Central memory CD4-positive, alpha-beta T cell (primary cell): Measurements from ENCODE around the gene RRP9.

Source experiments
- DNase-seq: peaks from one replicate; pipeline ENCODE4 v3.0.0; 2022

Gene RRP9

DNA sequence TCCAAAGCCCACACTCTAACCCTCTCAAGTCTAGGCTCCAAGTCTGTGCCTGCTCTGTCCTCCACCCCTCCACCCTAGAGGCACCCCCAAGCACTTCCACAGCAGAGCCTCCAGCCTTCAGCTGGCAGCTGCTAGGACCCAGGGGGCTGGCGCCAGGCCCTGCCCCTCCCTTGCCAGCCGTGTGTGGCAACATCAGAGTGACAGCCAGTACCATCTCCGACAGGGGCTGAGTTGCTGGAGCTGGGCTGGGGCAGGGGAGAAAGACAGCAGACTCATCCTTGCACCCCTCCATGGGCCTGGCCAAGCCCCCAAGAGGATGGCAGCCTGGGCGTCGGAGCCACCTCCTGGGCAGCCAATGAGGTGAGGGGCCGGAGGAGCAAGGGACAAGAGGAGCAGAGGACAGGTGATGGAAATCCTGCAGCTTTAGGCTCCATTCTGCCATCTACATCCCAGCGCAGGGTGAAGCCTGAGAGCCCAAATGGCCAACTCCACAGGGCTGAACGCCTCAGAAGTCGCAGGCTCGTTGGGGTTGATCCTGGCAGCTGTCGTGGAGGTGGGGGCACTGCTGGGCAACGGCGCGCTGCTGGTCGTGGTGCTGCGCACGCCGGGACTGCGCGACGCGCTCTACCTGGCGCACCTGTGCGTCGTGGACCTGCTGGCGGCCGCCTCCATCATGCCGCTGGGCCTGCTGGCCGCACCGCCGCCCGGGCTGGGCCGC is 13.6 kb upstream of the RRP9 start, which contains the start of gene GPR62:
GPR62 (plus strand) TSS at position 207 of the 718 bp plus-strand sequence; CDS start at position 479, 272 bp downstream.
- DNase-seq = no peak

GRCh38 chr3:51954713-51955112 is 13.0 kb upstream of the RRP9 start:
- no peak for DNase-seq

DNA sequence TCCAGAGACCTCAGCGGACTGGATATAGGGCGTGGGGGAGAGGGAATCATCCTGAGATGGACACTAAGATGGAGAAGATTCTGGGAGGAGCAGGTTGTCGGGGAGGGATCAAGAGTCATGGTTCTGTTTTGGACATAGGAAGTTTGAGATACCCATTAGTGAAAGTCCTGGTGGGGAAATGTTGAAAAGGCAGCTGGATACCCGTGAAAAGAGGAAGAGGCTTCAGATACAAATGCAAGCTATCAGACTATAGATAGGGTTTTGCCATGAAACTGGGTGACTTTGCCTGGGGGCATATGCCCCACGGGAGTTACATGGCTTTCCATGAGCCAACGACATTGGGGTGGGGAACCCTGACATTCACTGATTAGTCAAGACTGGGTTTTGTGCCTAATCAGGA is 12.4 kb upstream of the RRP9 start:
- DNase-seq = no peak

GRCh38 chr3:51953445-51953844 is 11.7 kb upstream of the RRP9 start:
- no peak for DNase-seq

GRCh38 chr3:51950899-51951298 is 9.2 kb upstream of the RRP9 start:
- DNase-seq = no peak

DNA sequence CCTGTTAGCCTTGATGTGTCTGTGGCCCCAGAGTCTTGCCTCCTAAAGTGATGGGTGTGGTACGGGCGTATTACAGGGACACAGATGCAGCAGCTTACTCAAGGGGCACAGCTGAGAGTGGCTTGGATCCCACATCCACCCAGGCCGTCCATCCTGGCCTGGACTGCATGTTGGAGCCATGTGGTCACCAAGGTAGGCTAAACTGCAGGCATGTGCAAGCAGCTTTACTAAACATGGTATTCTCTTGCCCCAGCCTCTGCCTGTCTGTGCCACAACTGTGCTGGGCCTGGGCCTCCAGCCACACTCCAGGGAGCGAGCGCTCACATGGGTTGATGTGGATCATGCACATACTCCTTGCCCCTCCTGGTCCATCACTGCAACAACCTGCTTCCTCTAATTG is 7.4 kb upstream of the RRP9 start:
- DNase-seq = no peak

- DNase-seq = no peak
These were observed 6.4 kb upstream of the RRP9 start for GRCh38 chr3:51948016-51948580.

DNA sequence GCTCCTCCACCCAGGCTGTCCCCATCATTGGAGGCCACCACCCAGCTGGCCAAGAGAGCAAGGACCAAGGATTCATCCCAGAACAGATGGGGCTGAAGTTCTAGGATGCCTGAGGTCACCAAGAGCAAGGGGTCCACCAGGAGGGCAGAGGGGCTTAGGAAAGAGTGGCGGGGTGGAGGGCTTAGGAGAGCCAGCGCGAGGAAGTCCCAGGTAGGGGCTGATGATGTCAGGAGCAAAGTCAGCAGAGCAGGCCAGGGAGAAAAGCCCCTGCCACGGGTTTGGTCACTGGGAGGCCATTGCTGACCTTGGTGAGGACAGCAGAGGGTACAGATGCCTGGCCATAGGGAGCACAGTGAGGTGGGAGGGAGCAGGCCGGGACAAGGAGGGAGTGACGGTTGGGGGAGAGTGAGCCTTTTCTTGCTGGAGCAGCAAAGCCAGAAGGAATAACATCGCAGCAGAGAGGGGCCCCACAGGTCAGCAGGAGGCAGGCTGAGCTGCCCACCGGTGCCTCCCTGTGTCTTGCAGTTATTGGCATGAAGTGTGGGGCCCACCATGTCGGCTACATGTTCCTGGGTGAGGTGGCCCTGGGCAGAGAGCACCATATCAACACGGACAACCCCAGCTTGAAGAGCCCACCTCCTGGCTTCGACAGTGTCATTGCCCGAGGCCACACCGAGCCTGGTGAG is 5.7 kb upstream of the RRP9 start:
- no peak for DNase-seq

GRCh38 chr3:51946796-51947195 is 5.1 kb upstream of the RRP9 start:
- no peak for DNase-seq

DNA sequence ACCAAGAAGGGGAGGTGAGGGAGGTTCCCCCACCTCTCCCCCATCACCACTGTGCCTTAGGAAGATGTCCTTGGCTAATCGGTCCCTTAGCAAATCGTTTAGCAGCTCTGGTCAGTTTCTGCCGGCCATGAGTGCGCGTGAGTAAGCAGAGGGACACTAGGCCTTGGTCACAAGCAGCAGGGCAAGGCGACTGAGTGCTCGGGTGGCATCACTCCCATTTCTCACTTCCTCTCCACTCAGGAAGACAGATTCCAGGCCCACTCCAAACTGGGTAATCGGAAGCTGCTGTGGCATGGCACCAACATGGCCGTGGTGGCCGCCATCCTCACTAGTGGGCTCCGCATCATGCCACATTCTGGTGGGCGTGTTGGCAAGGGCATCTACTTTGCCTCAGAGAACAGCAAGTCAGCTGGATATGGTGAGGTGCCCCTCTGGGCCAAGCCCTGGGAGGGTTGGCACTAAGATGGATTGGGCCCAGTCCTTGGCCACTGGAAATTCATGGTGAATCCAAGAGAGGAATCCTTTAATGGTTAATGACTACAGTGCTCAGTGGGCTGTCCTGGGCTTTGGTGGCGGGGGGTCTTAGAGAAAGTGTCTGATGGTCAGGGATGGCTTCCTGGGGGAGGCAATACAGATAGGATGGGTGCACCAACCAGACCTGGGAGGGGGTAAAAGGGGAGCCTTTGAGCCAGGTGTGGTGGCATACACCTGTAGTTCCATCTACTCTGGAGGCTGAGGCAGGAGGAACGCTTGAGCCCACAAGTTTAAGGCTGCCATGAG is 4.4 kb upstream of the RRP9 start:
- no peak for DNase-seq

DNA sequence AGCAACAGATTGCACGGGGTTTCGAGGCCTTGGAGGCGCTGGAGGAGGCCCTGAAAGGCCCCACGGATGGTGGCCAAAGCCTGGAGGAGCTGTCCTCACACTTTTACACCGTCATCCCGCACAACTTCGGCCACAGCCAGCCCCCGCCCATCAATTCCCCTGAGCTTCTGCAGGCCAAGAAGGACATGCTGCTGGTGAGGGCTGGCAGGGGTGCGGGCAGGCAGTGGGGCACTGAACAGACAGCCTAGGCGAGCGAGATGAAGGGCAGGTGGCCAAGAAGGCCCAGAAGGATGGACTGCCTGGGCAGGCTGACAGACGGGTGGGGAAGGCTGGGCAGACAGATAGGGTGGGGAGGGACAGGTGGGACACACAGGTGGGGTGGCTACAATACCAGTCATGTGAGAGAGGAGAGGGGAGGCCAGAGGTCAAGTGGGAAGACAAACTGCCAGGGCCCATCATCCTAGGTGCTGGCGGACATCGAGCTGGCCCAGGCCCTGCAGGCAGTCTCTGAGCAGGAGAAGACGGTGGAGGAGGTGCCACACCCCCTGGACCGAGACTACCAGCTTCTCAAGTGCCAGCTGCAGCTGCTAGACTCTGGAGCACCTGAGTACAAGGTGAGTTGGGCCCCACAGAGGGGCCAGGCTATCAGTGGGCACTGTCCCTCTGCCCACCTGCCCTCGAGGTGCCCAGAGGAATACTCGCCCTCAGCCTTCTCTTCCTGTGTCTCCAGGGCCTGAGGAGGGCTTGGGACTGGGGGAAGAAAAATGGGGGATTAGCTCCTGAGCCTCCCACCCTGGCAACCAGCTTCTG is 3.5 kb upstream of the RRP9 start:
- DNase-seq = no peak

DNA sequence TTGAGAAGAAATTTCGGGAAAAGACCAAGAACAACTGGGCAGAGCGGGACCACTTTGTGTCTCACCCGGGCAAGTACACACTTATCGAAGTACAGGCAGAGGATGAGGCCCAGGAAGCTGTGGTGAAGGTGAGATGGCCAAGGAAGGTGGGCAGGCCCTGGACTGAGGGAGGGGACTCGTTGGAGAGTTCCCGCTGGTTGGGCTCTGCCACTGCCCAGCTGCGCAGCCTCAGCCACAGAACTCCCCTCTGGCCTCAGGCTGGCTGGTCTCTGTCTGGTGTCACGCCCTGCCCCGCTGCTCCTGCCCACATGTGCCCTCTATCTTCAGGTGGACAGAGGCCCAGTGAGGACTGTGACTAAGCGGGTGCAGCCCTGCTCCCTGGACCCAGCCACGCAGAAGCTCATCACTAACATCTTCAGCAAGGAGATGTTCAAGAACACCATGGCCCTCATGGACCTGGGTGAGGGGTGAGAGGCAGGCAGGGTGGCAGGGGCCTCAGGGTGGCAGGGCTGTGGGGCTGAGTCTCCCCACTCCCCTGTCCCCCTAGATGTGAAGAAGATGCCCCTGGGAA is 2.8 kb upstream of the RRP9 start:
- DNase-seq = no peak

- DNase-seq = no peak
These were observed 2.0 kb upstream of the RRP9 start for GRCh38 chr3:51943451-51944391.

DNA sequence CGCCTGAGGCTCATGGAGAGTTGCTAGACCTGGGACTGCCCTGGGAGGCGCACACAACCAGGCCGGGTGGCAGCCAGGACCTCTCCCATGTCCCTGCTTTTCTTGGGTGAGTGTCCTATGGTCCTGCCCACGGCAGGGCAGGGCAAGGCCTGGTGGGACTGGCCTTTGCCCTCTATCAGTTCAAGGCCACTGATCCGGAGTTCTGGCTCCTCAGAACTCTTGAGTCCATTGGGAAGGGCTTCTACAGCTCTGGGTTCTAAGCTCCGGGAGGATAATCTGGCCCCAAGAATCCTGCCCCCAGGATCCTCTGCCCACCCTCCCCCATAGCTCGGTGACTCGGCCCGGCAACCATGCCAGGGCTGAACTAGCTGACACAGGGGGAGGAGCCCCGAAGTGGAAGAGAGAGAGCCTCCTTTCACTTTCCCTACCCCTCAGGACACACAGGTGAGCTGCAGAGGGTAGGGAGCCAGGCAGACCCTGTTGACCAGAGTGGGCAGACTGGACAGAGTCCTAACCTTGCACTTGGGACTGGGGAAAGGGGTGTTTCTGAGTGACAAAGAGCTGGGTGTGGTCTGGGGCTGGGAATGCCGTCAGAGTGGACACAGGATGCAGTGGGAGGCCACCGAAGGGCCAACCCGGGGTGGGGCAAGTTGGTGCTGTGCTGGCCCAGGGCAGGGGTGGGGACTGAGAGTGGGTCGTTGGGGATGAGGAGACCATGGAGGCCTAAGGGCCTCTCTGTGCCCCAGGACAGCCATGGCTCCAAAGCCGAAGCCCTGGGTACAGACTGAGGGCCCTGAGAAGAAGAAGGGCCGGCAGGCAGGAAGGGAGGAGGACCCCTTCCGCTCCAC is 1.1 kb upstream of the RRP9 start:
- DNase-seq = peak; percentile 48

- no peak for DNase-seq
These were observed 274 bp downstream of the RRP9 start for GRCh38 chr3:51941463-51941797.

DNA sequence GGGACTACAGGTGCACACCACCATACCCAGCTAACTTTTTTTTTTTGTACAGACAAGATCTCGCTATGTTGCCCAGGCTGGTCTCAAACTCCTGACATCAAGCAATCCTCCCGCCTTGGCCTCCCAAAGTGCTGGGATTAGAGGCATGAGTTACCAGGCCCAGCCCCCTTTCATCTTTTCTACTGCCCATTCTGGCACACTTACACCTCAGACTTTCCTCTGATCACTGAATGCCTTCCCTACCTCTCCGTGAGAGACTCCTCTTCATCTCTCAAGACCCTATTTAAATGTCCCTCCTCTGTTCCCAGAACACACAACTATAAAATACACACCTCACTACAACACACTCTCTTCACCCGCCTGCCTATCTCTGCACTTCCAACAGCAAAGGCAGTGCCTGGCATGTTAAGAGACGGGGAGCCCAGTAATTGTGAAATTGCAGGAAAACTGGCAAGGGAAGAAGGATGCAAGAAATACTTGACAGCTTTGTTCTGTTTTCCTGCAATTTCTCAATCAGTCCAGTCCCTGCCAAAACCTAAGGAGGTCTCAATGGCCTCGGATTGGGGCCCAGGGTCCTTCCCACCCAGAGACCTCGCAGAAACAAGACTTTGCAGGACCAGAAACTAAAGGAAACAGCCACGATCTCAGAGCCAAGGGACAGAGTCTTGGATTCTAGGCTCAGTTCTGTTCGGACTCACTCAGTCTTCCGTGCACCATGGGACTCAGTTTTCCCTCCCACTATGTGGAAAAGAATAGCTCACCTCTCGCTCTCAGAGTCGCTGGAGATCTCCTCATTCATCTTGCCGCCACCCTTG is 849 bp downstream of the RRP9 start:
- no peak for DNase-seq

DNA sequence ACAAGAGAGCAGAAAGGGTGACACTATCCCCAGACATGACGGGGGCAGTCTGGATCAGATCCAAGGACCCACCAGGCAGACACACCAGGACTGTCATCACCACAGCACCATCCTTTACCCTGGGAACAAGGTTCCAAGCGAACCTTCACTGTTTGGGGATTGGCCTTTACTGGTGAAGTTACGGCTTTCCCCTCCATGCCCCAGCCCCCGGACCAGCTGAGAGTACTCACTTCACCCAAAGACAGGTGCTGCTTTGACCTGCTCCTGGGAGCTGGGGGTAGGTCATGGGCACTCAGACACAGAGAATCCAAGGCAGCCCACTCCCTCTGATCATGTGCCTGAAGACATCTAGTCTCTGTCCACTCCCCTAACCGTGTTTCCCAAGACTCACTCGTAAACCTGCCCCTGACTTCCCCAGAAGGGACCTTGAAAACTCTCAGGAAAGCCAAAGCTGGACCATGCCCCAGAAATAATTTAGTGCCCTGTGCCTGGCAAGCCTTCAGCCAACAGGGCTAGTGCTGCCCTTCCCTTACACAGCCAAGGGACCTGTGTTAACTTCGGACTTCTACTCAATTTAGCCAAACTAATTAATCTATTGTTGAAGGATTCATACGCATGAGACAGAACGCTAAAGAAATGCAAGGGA is 2.8 kb downstream of the RRP9 start:
- DNase-seq = no peak

- DNase-seq = no peak
These were observed 3.9 kb downstream of the RRP9 start for GRCh38 chr3:51937611-51938450.
